Cardiac fibroblast (primary cell): ENCODE data around the gene INSIG2.

ENCODE experiments used
- DNase-seq, 2 donors: peaks; one replicate each; pipeline versions ENCODE4 v3.0.0 to v3.0.0-alpha.2; 2010; ENCODE audit warnings: low read depth in 2 of 2
- H3K4me3 ChIP-seq, 2 donors: replicated peaks in 1 of 2; 1 replicate in 1 of 2; 2 replicates in 1 of 2; pipeline ENCODE4 v1.5.1; 2011; ENCODE audit warnings: low read depth in 2 of 2, low read length in 2 of 2, mild to moderate bottlenecking in 2 of 2, moderate library complexity in 1 of 2
- TF ChIP-seq, protein P1 (sequence below): IDR thresholded peaks from one replicate; pipeline ENCODE4 v1.5.1; 2011; ENCODE audit warnings: low read depth, mild to moderate bottlenecking, low read length, inconsistent platforms

INSIG2 gene

GRCh38 chr2:118110310-118110709 is 22.0 kb downstream of the INSIG2 start:
- no peak for DNase-seq
- TF ChIP-seq, protein P1, sequence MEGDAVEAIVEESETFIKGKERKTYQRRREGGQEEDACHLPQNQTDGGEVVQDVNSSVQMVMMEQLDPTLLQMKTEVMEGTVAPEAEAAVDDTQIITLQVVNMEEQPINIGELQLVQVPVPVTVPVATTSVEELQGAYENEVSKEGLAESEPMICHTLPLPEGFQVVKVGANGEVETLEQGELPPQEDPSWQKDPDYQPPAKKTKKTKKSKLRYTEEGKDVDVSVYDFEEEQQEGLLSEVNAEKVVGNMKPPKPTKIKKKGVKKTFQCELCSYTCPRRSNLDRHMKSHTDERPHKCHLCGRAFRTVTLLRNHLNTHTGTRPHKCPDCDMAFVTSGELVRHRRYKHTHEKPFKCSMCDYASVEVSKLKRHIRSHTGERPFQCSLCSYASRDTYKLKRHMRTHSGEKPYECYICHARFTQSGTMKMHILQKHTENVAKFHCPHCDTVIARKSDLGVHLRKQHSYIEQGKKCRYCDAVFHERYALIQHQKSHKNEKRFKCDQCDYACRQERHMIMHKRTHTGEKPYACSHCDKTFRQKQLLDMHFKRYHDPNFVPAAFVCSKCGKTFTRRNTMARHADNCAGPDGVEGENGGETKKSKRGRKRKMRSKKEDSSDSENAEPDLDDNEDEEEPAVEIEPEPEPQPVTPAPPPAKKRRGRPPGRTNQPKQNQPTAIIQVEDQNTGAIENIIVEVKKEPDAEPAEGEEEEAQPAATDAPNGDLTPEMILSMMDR, result no peak
- H3K4me3 ChIP-seq, result no peak overlapping the region

GRCh38 chr2:118110991-118111390 is 22.7 kb downstream of the INSIG2 start:
- DNase-seq, result no peak
- no peak overlapping the region for H3K4me3 ChIP-seq
- TF ChIP-seq, protein P1, result no peak

DNA sequence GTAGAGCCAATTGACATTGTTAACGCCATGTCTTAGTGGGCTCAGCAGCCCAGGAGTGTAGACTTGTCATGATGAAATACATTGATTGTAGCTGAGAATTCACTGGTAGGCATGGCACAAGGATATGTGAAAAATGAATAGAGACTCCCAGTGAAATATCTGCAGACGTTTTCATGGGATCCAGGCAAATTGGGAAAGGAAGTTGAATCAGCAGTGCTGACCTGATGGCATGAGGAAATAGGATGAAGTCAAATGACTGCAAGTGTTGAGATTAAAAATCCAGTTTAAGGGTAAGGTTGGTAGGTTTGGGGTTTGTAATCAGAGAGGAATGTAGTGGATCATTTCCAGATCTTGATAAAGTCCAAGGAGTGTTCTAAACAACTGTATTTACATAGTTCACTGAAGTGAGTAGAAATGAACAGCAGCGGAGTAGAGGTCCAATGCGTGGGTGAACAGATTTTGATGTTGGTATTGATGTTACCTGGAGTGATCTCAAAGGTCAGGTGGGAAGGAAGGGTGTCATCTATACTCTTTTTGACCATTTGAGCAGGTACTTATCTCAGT is 24.6 kb downstream of the INSIG2 start:
- DNase-seq, result peak; percentile 54 to 69
- no peak overlapping the region for H3K4me3 ChIP-seq
- TF ChIP-seq, protein P1, result no peak

GRCh38 chr2:118114863-118115262 is 26.6 kb downstream of the INSIG2 start:
- TF ChIP-seq, protein P1, result no peak
- DNase-seq, result no peak
- no peak overlapping the region for H3K4me3 ChIP-seq

GRCh38 chr2:118115761-118116160 is 27.5 kb downstream of the INSIG2 start:
- TF ChIP-seq, protein P1, result no peak
- H3K4me3 ChIP-seq, result no peak overlapping the region
- no peak for DNase-seq

DNA sequence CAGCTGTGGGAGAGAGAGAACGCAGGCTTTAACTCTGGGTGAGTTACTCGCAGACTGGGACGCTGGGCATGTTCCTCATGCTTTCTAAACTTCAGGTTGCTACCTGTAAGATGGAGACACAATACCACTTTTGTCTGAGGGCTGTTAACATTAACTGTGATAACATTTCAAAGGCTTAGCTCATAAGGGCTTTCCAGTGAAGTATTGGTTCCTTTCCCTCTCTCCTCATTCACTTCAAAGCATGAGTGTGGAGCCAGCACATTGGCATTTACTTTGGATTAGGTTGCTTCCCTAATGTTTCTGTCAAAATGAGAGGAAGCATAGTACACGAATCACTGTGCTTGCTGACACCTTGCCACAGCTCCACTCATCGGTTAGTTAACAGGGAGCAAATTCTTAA is 30.2 kb downstream of the INSIG2 start:
- no peak for DNase-seq
- no peak overlapping the region for H3K4me3 ChIP-seq
- TF ChIP-seq, protein P1, result no peak

- TF ChIP-seq, protein P1, result no peak
- H3K4me3 ChIP-seq, result no peak overlapping the region
- DNase-seq, result peak in 1 of 2 donors; percentile 42
Observed at GRCh38 chr2:118119158-118119727, 31.0 kb downstream of the INSIG2 start.
